Osteoblast (primary cell): ENCODE data around the gene DLGAP1. TPM values are rescaled to one million over a fixed set of nuclear protein-coding genes. Genes with fewer than 3 reads are reported as not detected.
A peak's percentile ranks its signal among the peaks of the same experiment; 100 is the strongest.

Experiments used
- DNase-seq: peaks from one replicate; pipeline ENCODE4 v3.0.0; 2011; ENCODE audit warnings: low spot score, mixed read lengths; ENCODE audit not compliant: insufficient read length; ENCODE audit errors: missing footprints
- H2AFZ ChIP-seq: 2 replicates; pipeline ENCODE4 v1.6.0; 2011; ENCODE audit warnings: mild to moderate bottlenecking, low read length
- H3K27ac ChIP-seq: 2 replicates; pipeline ENCODE4 v1.5.1; 2011; ENCODE audit warnings: mild to moderate bottlenecking, low read depth, low read length, moderate library complexity
- H3K27me3 ChIP-seq: 2 replicates; pipeline ENCODE4 v1.6.0; 2012; ENCODE audit warnings: mild to moderate bottlenecking, control low read depth, inconsistent platforms, low read length, moderate library complexity; ENCODE audit not compliant: insufficient read depth
- H3K36me3 ChIP-seq: 2 replicates; pipeline ENCODE4 v1.5.1; 2011; ENCODE audit warnings: mild to moderate bottlenecking, low read length, control low read depth, moderate library complexity; ENCODE audit not compliant: insufficient read depth
- H3K4me1 ChIP-seq: 2 replicates; pipeline ENCODE4 v1.5.1; 2011; ENCODE audit warnings: mild to moderate bottlenecking, low read length, control low read depth, moderate library complexity; ENCODE audit not compliant: insufficient read depth
- H3K4me2 ChIP-seq: 2 replicates; pipeline ENCODE4 v1.6.0; 2011; ENCODE audit warnings: mild to moderate bottlenecking, low read length; ENCODE audit not compliant: insufficient read depth
- H3K4me3 ChIP-seq: fragments of 200-600 bp; sonication (generic); 3 replicates; pipeline ENCODE4 v1.5.1; 2012; ENCODE audit warnings: mild to moderate bottlenecking, low read length, inconsistent platforms; ENCODE audit not compliant: insufficient read depth
- H3K79me2 ChIP-seq: 2 replicates; pipeline ENCODE4 v1.6.0; 2012; ENCODE audit warnings: mild to moderate bottlenecking, low read length, control low read depth, inconsistent platforms; ENCODE audit not compliant: insufficient read depth
- H3K9me3 ChIP-seq: 2 replicates; pipeline ENCODE4 v1.5.1; 2011; ENCODE audit warnings: low read depth, low read length, control low read depth
- H4K20me1 ChIP-seq: 2 replicates; pipeline ENCODE4 v1.6.0; 2012; ENCODE audit warnings: mild to moderate bottlenecking, low read length, control low read depth; ENCODE audit not compliant: insufficient read depth
- total RNA-seq: library from RNA; depleted of rRNA; stranded (reverse); fragments of >200 nt; gene quantifications from 2 replicates; pipeline ENCODE4 v1.2.3, GENCODE V29; 2012
- TF ChIP-seq, protein P1 (sequence below): IDR thresholded peaks from 2 replicates; pipeline ENCODE4 v1.5.1; 2011; ENCODE audit warnings: mild to moderate bottlenecking, low read depth, low read length, moderate library complexity; ENCODE audit errors: extremely low read depth

The DLGAP1 gene
- total RNA-seq, 1 donor: not detected

DNA sequence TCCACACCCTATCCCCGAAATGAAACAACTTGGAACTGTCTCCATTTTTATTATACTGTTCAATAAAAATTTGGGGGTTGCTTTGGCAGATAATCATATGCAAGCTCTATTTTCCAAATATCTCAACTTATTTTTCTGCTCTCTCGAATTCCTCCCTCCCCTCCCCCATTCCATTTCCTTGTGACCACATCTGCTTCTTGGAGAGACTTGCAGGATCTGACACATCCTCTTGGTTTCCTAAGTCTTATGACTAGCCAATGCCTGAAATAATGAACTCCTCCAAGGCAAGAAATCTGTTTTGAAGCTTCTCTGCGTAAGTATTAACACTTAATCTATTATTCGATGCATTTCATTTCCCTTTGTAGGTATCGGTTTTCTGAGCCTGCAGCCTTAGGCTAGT is 989.1 kb downstream of the DLGAP1 start:
- TF ChIP-seq, protein P1, sequence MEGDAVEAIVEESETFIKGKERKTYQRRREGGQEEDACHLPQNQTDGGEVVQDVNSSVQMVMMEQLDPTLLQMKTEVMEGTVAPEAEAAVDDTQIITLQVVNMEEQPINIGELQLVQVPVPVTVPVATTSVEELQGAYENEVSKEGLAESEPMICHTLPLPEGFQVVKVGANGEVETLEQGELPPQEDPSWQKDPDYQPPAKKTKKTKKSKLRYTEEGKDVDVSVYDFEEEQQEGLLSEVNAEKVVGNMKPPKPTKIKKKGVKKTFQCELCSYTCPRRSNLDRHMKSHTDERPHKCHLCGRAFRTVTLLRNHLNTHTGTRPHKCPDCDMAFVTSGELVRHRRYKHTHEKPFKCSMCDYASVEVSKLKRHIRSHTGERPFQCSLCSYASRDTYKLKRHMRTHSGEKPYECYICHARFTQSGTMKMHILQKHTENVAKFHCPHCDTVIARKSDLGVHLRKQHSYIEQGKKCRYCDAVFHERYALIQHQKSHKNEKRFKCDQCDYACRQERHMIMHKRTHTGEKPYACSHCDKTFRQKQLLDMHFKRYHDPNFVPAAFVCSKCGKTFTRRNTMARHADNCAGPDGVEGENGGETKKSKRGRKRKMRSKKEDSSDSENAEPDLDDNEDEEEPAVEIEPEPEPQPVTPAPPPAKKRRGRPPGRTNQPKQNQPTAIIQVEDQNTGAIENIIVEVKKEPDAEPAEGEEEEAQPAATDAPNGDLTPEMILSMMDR: no peak
- Histone ChIP-seq H2AFZ (no peak overlapping the region), H4K20me1 (peaks cover under 1% of the 10 kb centered on the region), H3K9me3 (no peaks in the 10 kb centered on the region), H3K4me2 (peak overlapping the region; percentile 61), H3K27ac (peak overlapping the region; percentile 12), H3K27me3 (no peaks in the 10 kb centered on the region), H3K4me1 (peaks cover 22% of the 10 kb centered on the region), H3K4me3 (no peak overlapping the region), H3K36me3 (no peaks in the 10 kb centered on the region), H3K79me2 (no peaks in the 10 kb centered on the region)
- peak; percentile 78 for DNase-seq

DNA sequence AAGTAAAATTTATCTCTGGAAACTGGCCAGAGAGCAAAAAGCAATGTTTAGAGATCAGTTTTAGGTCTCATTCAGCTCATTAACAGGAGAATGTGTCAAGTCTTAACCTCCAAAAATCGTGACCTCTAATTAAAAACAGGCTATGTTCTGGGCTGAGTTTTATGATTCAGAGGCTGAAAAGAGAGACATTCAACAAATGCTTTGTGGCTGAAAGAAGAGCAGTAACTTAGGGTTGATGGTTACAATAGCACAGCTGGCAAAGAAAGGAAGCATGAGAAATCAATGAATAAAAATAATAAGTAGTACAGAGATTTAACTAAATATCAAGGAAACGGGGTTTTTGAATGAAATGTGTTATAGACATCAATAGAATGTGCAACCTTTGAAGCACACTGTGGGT is 992.1 kb downstream of the DLGAP1 start:
- H2AFZ ChIP-seq: peak overlapping the region; percentile 15
- H3K4me2 ChIP-seq: no peak overlapping the region
- H3K9me3 ChIP-seq: no peaks in the 10 kb centered on the region
- no peaks in the 10 kb centered on the region for H3K27me3 ChIP-seq
- H3K79me2 ChIP-seq: peaks cover 16% of the 10 kb centered on the region
- TF ChIP-seq, protein P1: no peak
- H3K27ac ChIP-seq: peak overlapping the region; percentile 68
- peaks cover 23% of the 10 kb centered on the region for H3K36me3 ChIP-seq
- no peak for DNase-seq
- H3K4me1 ChIP-seq: peaks cover 37% of the 10 kb centered on the region
- no peak overlapping the region for H3K4me3 ChIP-seq
- H4K20me1 ChIP-seq: peaks cover 6% of the 10 kb centered on the region

DNA sequence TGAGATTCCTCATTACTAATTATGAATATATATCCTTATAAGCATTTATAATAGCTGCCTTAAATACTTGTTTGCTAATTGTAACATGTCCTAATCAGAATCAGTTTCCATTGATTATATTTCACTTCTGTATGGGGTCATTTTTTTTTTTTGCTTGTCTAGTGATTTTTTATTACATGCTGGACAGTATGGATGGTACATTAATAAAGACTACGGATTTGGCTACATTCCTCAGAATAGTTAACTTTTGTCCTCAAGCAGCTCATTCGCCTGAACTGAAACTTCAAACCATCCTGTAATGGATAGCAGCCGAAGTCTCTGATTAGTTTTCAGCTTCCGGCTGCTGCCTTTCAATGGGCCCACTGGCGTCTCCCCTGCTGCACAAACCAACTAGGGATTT is 993.4 kb downstream of the DLGAP1 start:
- no peak overlapping the region for H2AFZ ChIP-seq
- no peak for DNase-seq
- no peaks in the 10 kb centered on the region for H3K9me3 ChIP-seq
- no peak overlapping the region for H3K4me3 ChIP-seq
- TF ChIP-seq, protein P1: no peak
- H3K4me1 ChIP-seq: peaks cover 36% of the 10 kb centered on the region
- H3K36me3 ChIP-seq: peaks cover 37% of the 10 kb centered on the region
- no peaks in the 10 kb centered on the region for H3K27me3 ChIP-seq
- H3K79me2 ChIP-seq: peaks cover 29% of the 10 kb centered on the region
- peaks cover 6% of the 10 kb centered on the region for H4K20me1 ChIP-seq
- no peak overlapping the region for H3K4me2 ChIP-seq
- H3K27ac ChIP-seq: no peak overlapping the region

DNA sequence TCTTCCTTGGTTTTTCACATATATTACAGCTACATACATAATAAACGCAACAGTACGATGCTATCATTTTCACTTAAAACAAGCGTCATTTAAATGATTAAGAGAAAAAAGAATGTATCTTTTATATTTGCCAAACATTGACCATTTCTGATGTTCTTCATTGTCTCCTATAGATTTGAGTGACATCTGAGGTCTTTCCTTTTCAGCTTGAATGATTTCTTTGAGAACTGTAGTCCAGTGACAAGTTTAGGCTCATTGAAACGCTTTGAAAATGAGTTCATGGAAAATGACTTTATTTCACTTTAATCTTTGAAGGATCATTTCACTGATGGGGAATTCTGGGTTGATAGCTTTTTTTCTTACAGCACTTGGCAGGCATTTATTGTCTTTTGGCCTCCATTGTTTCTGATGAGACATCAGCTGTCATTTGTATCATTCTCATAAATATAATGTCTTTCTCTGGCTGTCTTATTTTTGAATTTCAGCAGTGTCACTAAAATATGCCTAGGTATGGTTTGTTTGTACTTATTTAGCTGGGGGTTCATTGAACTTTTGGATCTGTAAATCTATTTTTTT is 994.2 kb downstream of the DLGAP1 start:
- Histone ChIP-seq H3K4me1 (peaks cover 34% of the 10 kb centered on the region), H2AFZ (no peak overlapping the region), H3K79me2 (peaks cover 37% of the 10 kb centered on the region), H3K27me3 (no peaks in the 10 kb centered on the region), H3K9me3 (no peaks in the 10 kb centered on the region), H3K4me3 (no peak overlapping the region), H4K20me1 (peaks cover 13% of the 10 kb centered on the region), H3K27ac (no peak overlapping the region), H3K36me3 (peaks cover 43% of the 10 kb centered on the region), H3K4me2 (no peak overlapping the region)
- TF ChIP-seq, protein P1: no peak
- DNase-seq: no peak
